Measurements from ENCODE around the gene CCDC102B. TPM values are rescaled to one million over a fixed set of nuclear protein-coding genes. Genes with fewer than 3 reads are reported as not detected.

Gene CCDC102B
- total RNA-seq, 4 donors from 2014 or later, result 3.5 to 159 (median 8.8) TPM

DNA sequence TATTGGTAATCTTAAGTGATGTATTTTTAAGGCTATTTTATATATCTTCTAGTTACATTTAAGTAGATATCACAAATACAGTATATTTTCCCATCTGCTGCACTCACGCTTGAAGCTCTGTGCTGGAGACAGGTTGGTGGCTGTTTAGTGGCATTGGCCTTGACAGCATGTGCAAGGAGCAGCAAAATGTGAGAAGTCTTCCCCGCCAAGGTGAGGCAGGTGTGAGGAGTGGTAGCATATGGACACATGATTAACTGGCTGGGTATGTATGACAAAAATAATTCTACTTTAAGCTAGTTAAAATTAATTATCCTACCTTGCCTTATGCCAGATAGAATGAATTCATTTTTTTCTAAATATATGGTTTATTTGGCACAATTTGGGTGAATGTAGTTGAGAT, 117.2 kb downstream of the CCDC102B start:
- Histone ChIP-seq H3K27me3 (no peaks in the 10 kb centered on the region), H3K36me3 (no peaks in the 10 kb centered on the region), H3K4me3 (no peak overlapping the region), H3K9me3 (no peaks in the 10 kb centered on the region), H3K4me1 (no peaks in the 10 kb centered on the region), H3K27ac (no peak overlapping the region)
- TF ChIP-seq CTCF (IDR thresholded peaks at IDR 0.05) (no peak), POLR2A (IDR thresholded peaks at IDR 0.05) (no peak)
- DNase-seq, result no peak

DNA sequence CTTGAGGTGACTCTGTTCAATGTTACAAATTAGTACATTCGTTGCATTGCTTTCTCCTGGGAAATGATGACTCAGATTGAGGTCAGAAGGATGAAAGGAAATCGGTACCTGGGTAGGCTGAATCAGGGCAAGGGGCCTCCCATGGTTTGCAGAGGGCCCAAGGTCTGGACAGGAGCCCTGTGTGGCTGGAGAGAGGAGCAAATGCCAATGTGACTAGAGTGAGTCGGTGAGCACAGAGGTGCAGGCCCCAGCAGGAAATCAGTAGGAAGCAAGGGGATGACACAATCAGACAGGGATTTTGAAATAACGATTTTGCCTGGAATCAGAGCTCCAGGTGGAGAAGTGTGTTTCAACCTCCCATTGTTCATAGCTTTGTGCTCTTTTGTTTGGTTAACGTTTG, 118.9 kb downstream of the CCDC102B start:
- Histone ChIP-seq H3K9me3 (no peaks in the 10 kb centered on the region), H3K27me3 (no peaks in the 10 kb centered on the region), H3K36me3 (no peaks in the 10 kb centered on the region), H3K27ac (no peak overlapping the region), H3K4me1 (no peaks in the 10 kb centered on the region), H3K4me3 (no peak overlapping the region)
- no peak for DNase-seq
- no peak for TF ChIP-seq CTCF (IDR thresholded peaks at IDR 0.05)
- no peak for TF ChIP-seq POLR2A (IDR thresholded peaks at IDR 0.05)

- no peak overlapping the region for H3K27ac ChIP-seq
- no peaks in the 10 kb centered on the region for H3K27me3 ChIP-seq
- TF ChIP-seq POLR2A (IDR thresholded peaks at IDR 0.05) (no peak), CTCF (IDR thresholded peaks at IDR 0.05) (no peak)
- no peaks in the 10 kb centered on the region for H3K36me3 ChIP-seq
- H3K4me1 ChIP-seq, result no peaks in the 10 kb centered on the region
- H3K4me3 ChIP-seq, result no peak overlapping the region
- no peak for DNase-seq
- H3K9me3 ChIP-seq, result no peaks in the 10 kb centered on the region
Observed at GRCh38 chr18:68918216-68918615, 120.3 kb downstream of the CCDC102B start.

GRCh38 chr18:68919900-68920299, 122.0 kb downstream of the CCDC102B start:
- no peaks in the 10 kb centered on the region for H3K36me3 ChIP-seq
- H3K4me3 ChIP-seq, result no peak overlapping the region
- H3K4me1 ChIP-seq, result no peaks in the 10 kb centered on the region
- no peak for DNase-seq
- TF ChIP-seq POLR2A (IDR thresholded peaks at IDR 0.05) (no peak), CTCF (IDR thresholded peaks at IDR 0.05) (no peak)
- H3K27ac ChIP-seq, result no peak overlapping the region
- no peaks in the 10 kb centered on the region for H3K27me3 ChIP-seq
- H3K9me3 ChIP-seq, result no peaks in the 10 kb centered on the region

DNA sequence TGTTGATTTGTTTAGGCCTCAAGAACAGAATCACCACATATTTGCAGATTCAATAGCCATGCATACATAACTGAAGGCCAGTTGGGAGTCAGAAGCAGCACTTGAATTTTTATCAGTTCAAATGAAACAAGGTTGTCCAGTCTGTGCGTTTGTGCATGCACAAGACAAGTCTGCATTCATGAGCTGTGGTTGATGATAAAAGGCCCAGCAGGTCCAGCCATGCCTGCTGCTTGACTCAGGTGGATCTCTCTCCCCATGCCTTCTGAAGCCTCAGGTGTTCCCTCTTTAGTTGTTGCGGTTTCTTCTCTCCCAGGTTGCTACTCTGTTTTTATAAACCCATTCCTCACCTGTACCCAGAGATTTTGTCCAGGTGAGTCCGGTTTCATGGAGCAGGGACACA, 124.5 kb downstream of the CCDC102B start:
- no peak overlapping the region for H3K4me3 ChIP-seq
- no peaks in the 10 kb centered on the region for H3K36me3 ChIP-seq
- H3K27ac ChIP-seq, result no peak overlapping the region
- TF ChIP-seq POLR2A (IDR thresholded peaks at IDR 0.05) (no peak), CTCF (IDR thresholded peaks at IDR 0.05) (no peak)
- H3K4me1 ChIP-seq, result no peaks in the 10 kb centered on the region
- no peak for DNase-seq
- no peaks in the 10 kb centered on the region for H3K27me3 ChIP-seq
- no peaks in the 10 kb centered on the region for H3K9me3 ChIP-seq

DNA sequence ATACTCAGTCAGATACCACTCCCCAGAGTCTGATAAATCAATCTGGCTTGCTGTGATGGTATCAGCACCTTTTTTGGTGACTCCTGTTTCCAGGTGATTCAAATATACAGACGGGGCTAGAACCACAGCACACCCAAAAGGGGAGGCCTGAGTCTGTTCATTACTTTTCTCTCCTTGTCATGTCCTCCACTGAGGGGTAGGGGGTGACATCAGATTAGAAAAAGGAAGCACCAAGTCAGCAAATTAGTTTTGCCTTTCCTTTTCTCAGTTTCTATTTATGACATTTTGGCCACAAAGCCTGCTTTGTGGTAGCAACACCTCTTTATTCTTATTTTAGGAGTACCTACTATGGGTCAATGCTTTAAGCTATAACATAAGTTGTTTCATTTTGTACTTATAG, 127.4 kb downstream of the CCDC102B start:
- no peaks in the 10 kb centered on the region for H3K4me1 ChIP-seq
- H3K9me3 ChIP-seq, result no peaks in the 10 kb centered on the region
- H3K4me3 ChIP-seq, result no peak overlapping the region
- no peak overlapping the region for H3K27ac ChIP-seq
- H3K27me3 ChIP-seq, result no peaks in the 10 kb centered on the region
- H3K36me3 ChIP-seq, result no peaks in the 10 kb centered on the region
- no peak for TF ChIP-seq POLR2A (IDR thresholded peaks at IDR 0.05)
- TF ChIP-seq CTCF (IDR thresholded peaks at IDR 0.05), result no peak
- DNase-seq, result no peak
